Activated CD8-positive, alpha-beta T cell treated with anti-CD3 and anti-CD28 coated beads, Interleukin-2, amount 10 ng/mL, durations not matched to agents 7 days and 5 days (primary cell): ENCODE data around the gene APOA4. TPM values are rescaled to one million over a fixed set of nuclear protein-coding genes. Genes with fewer than 3 reads are reported as not detected.

Experiments used
- ATAC-seq: fragments of 150-1000 bp; cut with Tn5 transposase; one replicate; pipeline ENCODE4 v1.10.0; 2021; ENCODE audit warnings: moderate library complexity
- CTCF ChIA-PET: fragments of 350-600 bp; sonication (Branson Sonifier 250); formaldehyde crosslinking; loops from one replicate; lab custom pipeline; 2021; ENCODE audit warnings: antibody characterized with exemption; lab: Charles Lee
- POLR2A ChIA-PET: fragments of 350-600 bp; sonication (Branson Sonifier 250); formaldehyde crosslinking; loops from one replicate; lab custom pipeline; 2021; ENCODE audit warnings: antibody characterized with exemption; lab: Charles Lee
- DNase-seq: peaks from one replicate; pipeline ENCODE4 v3.0.0-alpha.2; 2020
- H3K27ac Mint-ChIP-seq: one replicate; pipeline ENCODE4 v1.8.0; 2021; ENCODE audit warnings: mild to moderate bottlenecking, mixed read lengths
- H3K27me3 Mint-ChIP-seq: one replicate; pipeline ENCODE4 v1.8.0; 2021; ENCODE audit warnings: low read depth, mixed read lengths
- H3K36me3 Mint-ChIP-seq: one replicate; pipeline ENCODE4 v1.8.0; 2021; ENCODE audit warnings: low read depth, mixed read lengths
- H3K4me1 Mint-ChIP-seq: one replicate; pipeline ENCODE4 v1.8.0; 2021; ENCODE audit warnings: low read depth, mixed read lengths
- H3K4me3 Mint-ChIP-seq: one replicate; pipeline ENCODE4 v1.8.0; 2021; ENCODE audit warnings: mild to moderate bottlenecking, mixed read lengths
- H3K9me3 Mint-ChIP-seq: one replicate; pipeline ENCODE4 v1.8.0; 2022; ENCODE audit warnings: mixed read lengths; ENCODE audit not compliant: insufficient read depth
- total RNA-seq, 2 experiments: library from RNA; stranded (reverse); gene quantifications; one replicate each; pipeline ENCODE4 v1.2.3, GENCODE V29; 2021

APOA4 gene
- not detected for total RNA-seq

GRCh38 chr11:116823031-116823843 lies at the start of gene APOA4:
Gene APOA4 (minus strand): TSS chr11:116823304. CDS start chr11:116823191, 113 bp downstream.
- DNase-seq: no peak
- no peak within 1 kb of the TSS for H3K27ac Mint-ChIP-seq

GRCh38 chr11:116871248-116871647 lies 48.1 kb upstream of the APOA4 start:
- ChIA-PET POLR2A (interaction anchor here (1.0 kb wide), 1 partner anchor 89 kb away, joined by 3 read pairs; no protein-coding TSS in a partner anchor), CTCF (interaction anchor here (0.6 to 2.9 kb wide), 4 partner anchors 10 to 235 kb away, joined by 3 to 12 read pairs (median 4); partner anchors contain the start of gene APOA5)
- no peaks in the 10 kb centered on the region for H3K9me3 Mint-ChIP-seq
- peaks cover 6% of the 10 kb centered on the region for H3K4me1 Mint-ChIP-seq
- ATAC-seq: no peak
- H3K27ac Mint-ChIP-seq: no peak overlapping the region
- H3K36me3 Mint-ChIP-seq: peaks cover 45% of the 10 kb centered on the region
- no peak for DNase-seq
- no peaks in the 10 kb centered on the region for H3K27me3 Mint-ChIP-seq
- H3K4me3 Mint-ChIP-seq: no peak overlapping the region

More at GRCh38 chr11:116823031-116823843, at the start of gene APOA4:
- ChIA-PET CTCF (interaction anchor here (2.1 to 3.2 kb wide), 2 partner anchors 13 to 33 kb away, joined by 7 to 16 read pairs; partner anchors contain the start of gene APOA5), POLR2A (no interaction called here)
- ATAC-seq: no peak
- no peaks in the 10 kb centered on the region for H3K36me3 Mint-ChIP-seq
- no peak within 1 kb of the TSS for H3K4me3 Mint-ChIP-seq
- no peaks in the 10 kb centered on the region for H3K27me3 Mint-ChIP-seq
- no peaks in the 10 kb centered on the region for H3K4me1 Mint-ChIP-seq
- no peaks in the 10 kb centered on the region for H3K9me3 Mint-ChIP-seq

GRCh38 chr11:116870054-116870453 lies 47.0 kb upstream of the APOA4 start:
- no peaks in the 10 kb centered on the region for H3K9me3 Mint-ChIP-seq
- H3K4me1 Mint-ChIP-seq: peaks cover 6% of the 10 kb centered on the region
- no peak for ATAC-seq
- CTCF ChIA-PET: interaction anchor here (1.4 to 3.5 kb wide), 5 partner anchors 9 to 79 kb away, joined by 3 to 21 read pairs (median 6); partner anchors contain the start of gene APOA5
- POLR2A ChIA-PET: no interaction called here
- H3K4me3 Mint-ChIP-seq: no peak overlapping the region
- H3K27me3 Mint-ChIP-seq: no peaks in the 10 kb centered on the region
- H3K27ac Mint-ChIP-seq: no peak overlapping the region
- H3K36me3 Mint-ChIP-seq: peaks cover 43% of the 10 kb centered on the region
- DNase-seq: no peak

GRCh38 chr11:116869610-116870009 lies 46.5 kb upstream of the APOA4 start:
- DNase-seq: no peak
- Mint-ChIP-seq H3K9me3 (no peaks in the 10 kb centered on the region), H3K4me1 (peaks cover 6% of the 10 kb centered on the region), H3K36me3 (peaks cover 41% of the 10 kb centered on the region), H3K27me3 (no peaks in the 10 kb centered on the region), H3K4me3 (no peak overlapping the region), H3K27ac (no peak overlapping the region)
- POLR2A ChIA-PET: no interaction called here
- CTCF ChIA-PET: interaction anchor here (0.9 to 3.5 kb wide), 6 partner anchors 9 to 236 kb away, joined by 3 to 21 read pairs (median 6); partner anchors contain the start of gene APOA5
- ATAC-seq: no peak

GRCh38 chr11:116868066-116868465 lies 45.0 kb upstream of the APOA4 start:
- no peak overlapping the region for H3K27ac Mint-ChIP-seq
- H3K4me3 Mint-ChIP-seq: no peak overlapping the region
- H3K9me3 Mint-ChIP-seq: no peaks in the 10 kb centered on the region
- H3K4me1 Mint-ChIP-seq: peaks cover 6% of the 10 kb centered on the region
- ChIA-PET CTCF (interaction anchor here (0.7 to 3.5 kb wide), 4 partner anchors 15 to 238 kb away, joined by 3 to 21 read pairs (median 4); no protein-coding TSS in a partner anchor), POLR2A (no interaction called here)
- ATAC-seq (no peak), DNase-seq (no peak)
- H3K36me3 Mint-ChIP-seq: peaks cover 43% of the 10 kb centered on the region
- no peaks in the 10 kb centered on the region for H3K27me3 Mint-ChIP-seq

GRCh38 chr11:116867619-116868018 lies 44.5 kb upstream of the APOA4 start:
- H3K4me1 Mint-ChIP-seq: peaks cover 6% of the 10 kb centered on the region
- no peak for DNase-seq
- CTCF ChIA-PET: interaction anchor here (0.7 to 3.5 kb wide), 4 partner anchors 15 to 238 kb away, joined by 3 to 21 read pairs (median 4); no protein-coding TSS in a partner anchor
- no peaks in the 10 kb centered on the region for H3K27me3 Mint-ChIP-seq
- no peaks in the 10 kb centered on the region for H3K9me3 Mint-ChIP-seq
- no peak for ATAC-seq
- H3K27ac Mint-ChIP-seq: no peak overlapping the region
- peaks cover 39% of the 10 kb centered on the region for H3K36me3 Mint-ChIP-seq
- H3K4me3 Mint-ChIP-seq: no peak overlapping the region
- POLR2A ChIA-PET: no interaction called here

GRCh38 chr11:116866804-116867455 lies 43.8 kb upstream of the APOA4 start:
- POLR2A ChIA-PET: no interaction called here
- DNase-seq: no peak
- no peaks in the 10 kb centered on the region for H3K27me3 Mint-ChIP-seq
- ATAC-seq: no peak
- H3K27ac Mint-ChIP-seq: no peak overlapping the region
- H3K36me3 Mint-ChIP-seq: peaks cover 37% of the 10 kb centered on the region
- no peak overlapping the region for H3K4me3 Mint-ChIP-seq
- CTCF ChIA-PET: interaction anchor here (1.4 to 3.5 kb wide), 3 partner anchors 14 to 31 kb away, joined by 4 to 21 read pairs (median 8); no protein-coding TSS in a partner anchor
- peaks cover 6% of the 10 kb centered on the region for H3K4me1 Mint-ChIP-seq
- H3K9me3 Mint-ChIP-seq: no peaks in the 10 kb centered on the region

GRCh38 chr11:116865696-116866095 lies 42.6 kb upstream of the APOA4 start:
- no peak for DNase-seq
- CTCF ChIA-PET: interaction anchor here (1.2 to 1.9 kb wide), 2 partner anchors 30 to 32 kb away, joined by 3 to 8 read pairs; no protein-coding TSS in a partner anchor
- Mint-ChIP-seq H3K4me1 (peaks cover 6% of the 10 kb centered on the region), H3K9me3 (no peaks in the 10 kb centered on the region), H3K27ac (no peak overlapping the region), H3K4me3 (no peak overlapping the region), H3K36me3 (peaks cover 41% of the 10 kb centered on the region), H3K27me3 (no peaks in the 10 kb centered on the region)
- ATAC-seq: no peak
- POLR2A ChIA-PET: no interaction called here

GRCh38 chr11:116864531-116864930 lies 41.4 kb upstream of the APOA4 start:
- H3K27me3 Mint-ChIP-seq: no peaks in the 10 kb centered on the region
- peaks cover 3% of the 10 kb centered on the region for H3K4me1 Mint-ChIP-seq
- ATAC-seq (no peak), DNase-seq (no peak)
- ChIA-PET POLR2A (no interaction called here), CTCF (interaction anchor here (0.8 to 1.5 kb wide), 3 partner anchors 11 to 242 kb away, joined by 3 to 8 read pairs (median 4); no protein-coding TSS in a partner anchor)
- no peak overlapping the region for H3K4me3 Mint-ChIP-seq
- H3K36me3 Mint-ChIP-seq: peaks cover 38% of the 10 kb centered on the region
- no peaks in the 10 kb centered on the region for H3K9me3 Mint-ChIP-seq
- H3K27ac Mint-ChIP-seq: no peak overlapping the region

- DNase-seq (no peak), ATAC-seq (no peak)
- peaks cover 45% of the 10 kb centered on the region for H3K36me3 Mint-ChIP-seq
- H3K4me1 Mint-ChIP-seq: peaks cover 3% of the 10 kb centered on the region
- H3K9me3 Mint-ChIP-seq: no peaks in the 10 kb centered on the region
- H3K27ac Mint-ChIP-seq: no peak overlapping the region
- no peak overlapping the region for H3K4me3 Mint-ChIP-seq
- ChIA-PET POLR2A (interaction anchor here (0.7 to 1.5 kb wide), 2 partner anchors 10 to 281 kb away, joined by 3 to 6 read pairs; partner anchors contain the start of gene PAFAH1B2), CTCF (interaction anchor here (1.1 to 2.3 kb wide), 4 partner anchors 10 to 27 kb away, joined by 3 to 9 read pairs (median 6); no protein-coding TSS in a partner anchor)
- no peaks in the 10 kb centered on the region for H3K27me3 Mint-ChIP-seq
Observed at GRCh38 chr11:116862951-116863350, 39.8 kb upstream of the APOA4 start.

- Mint-ChIP-seq H3K27me3 (no peaks in the 10 kb centered on the region), H3K4me3 (no peak overlapping the region), H3K9me3 (no peaks in the 10 kb centered on the region), H3K4me1 (peaks cover 3% of the 10 kb centered on the region), H3K36me3 (peaks cover 45% of the 10 kb centered on the region), H3K27ac (no peak overlapping the region)
- ATAC-seq (no peak), DNase-seq (no peak)
- POLR2A ChIA-PET: interaction anchor here (1.5 kb wide), 1 partner anchor 9 kb away, joined by 6 read pairs; no protein-coding TSS in a partner anchor
- CTCF ChIA-PET: interaction anchor here (1.1 to 2.3 kb wide), 3 partner anchors 9 to 26 kb away, joined by 3 to 9 read pairs (median 8); no protein-coding TSS in a partner anchor
Observed at GRCh38 chr11:116862185-116862584, 39.1 kb upstream of the APOA4 start.
